Stomach (tissue), 9 donors: ENCODE measurements around the gene TMIE. TPM values are rescaled to one million over a fixed set of nuclear protein-coding genes. Genes with fewer than 3 reads are reported as not detected.

Experiments
- DNase-seq, 2 donors: peaks; one replicate each; pipeline versions ENCODE4 v3.0.0 to v3.0.0-alpha.2; 2013 to 2019
- H3K27ac ChIP-seq, 5 donors: fragments of 200-600 bp in 4 of 5; sonication (generic) in 4 of 5; one replicate each; pipeline ENCODE4 v1.5.1; 2013 to 2019; ENCODE audit warnings: mild to moderate bottlenecking in 1 of 5, moderate library complexity in 1 of 5
- H3K27me3 ChIP-seq, 3 donors: fragments of 200-600 bp; sonication (generic); one replicate each; pipeline ENCODE4 v1.5.1; 2017 to 2019; ENCODE audit warnings: mixed run types in 1 of 3
- H3K36me3 ChIP-seq, 4 donors: fragments of 200-600 bp; sonication (generic); 1 replicate in 3 of 4; 2 replicates in 1 of 4; pipeline ENCODE4 v1.5.1; 2016 to 2019
- H3K4me1 ChIP-seq, 4 donors: fragments of 200-600 bp; sonication (generic); one replicate each; pipeline ENCODE4 v1.5.1; 2016 to 2019
- H3K4me3 ChIP-seq, 4 donors: fragments of 200-600 bp; sonication (generic) in 3 of 4; one replicate each; pipeline ENCODE4 v1.5.1; 2016 to 2019; ENCODE audit warnings: mild to moderate bottlenecking in 1 of 4
- H3K9me3 ChIP-seq, 4 donors: fragments of 200-600 bp; sonication (generic); one replicate each; pipeline ENCODE4 v1.5.1; 2016 to 2019
- CTCF ChIP-seq, 7 experiments: fragments of 450-650 bp in 4 of 7; fragments of 200-600 bp in 3 of 7; sonication (generic) in 3 of 7; IDR thresholded peaks; one replicate each; pipeline ENCODE4 v1.5.1; 2016 to 2019; ENCODE audit warnings: antibody characterized with exemption in 7 of 7, control low read depth in 2 of 7, mild to moderate bottlenecking in 1 of 7
- EP300 ChIP-seq: sonication (generic); formaldehyde crosslinking; IDR thresholded peaks from one replicate; pipeline ENCODE4 v1.6.1; 2017; ENCODE audit warnings: antibody characterized with exemption
- POLR2A ChIP-seq, 4 donors: fragments of 450-650 bp; IDR thresholded peaks; one replicate each; pipeline ENCODE4 v1.6.1; 2016; ENCODE audit warnings: antibody characterized with exemption in 4 of 4, control low read depth in 2 of 4, mild to moderate bottlenecking in 1 of 4, moderate library complexity in 1 of 4
- POLR2AphosphoS5 ChIP-seq, 3 donors: sonication (generic); formaldehyde crosslinking; IDR thresholded peaks; one replicate each; pipeline ENCODE4 v1.6.1; 2016; ENCODE audit warnings: antibody characterized with exemption in 3 of 3
- WGBS, 5 donors: extraction: QIAGEN DNeasy Blood & Tissue Kit in 3 of 5; methylation state at CpG; one replicate each; pipeline versions ENCODE4 v1.1.5 to v1.1.7; 2013 to 2018; 5-methylcytosine and 5-hydroxymethylcytosine counted together
- intact Hi-C: fragments of 100-400 bp; cut with DNase I; formaldehyde crosslinking; loops from one replicate; pipeline ENCODE4 v1.15.1; 2023; ENCODE audit warnings: low total_unique reads
- polyA plus RNA-seq, 3 donors: library from polyadenylated mRNA; stranded (reverse); fragments of 200-250 nt; gene quantifications; one replicate each; pipeline ENCODE4 v1.2.3, GENCODE V29; 2013
- total RNA-seq, 5 donors: library from RNA; depleted of rRNA; stranded (reverse); fragments of >200 nt; gene quantifications; one replicate each; pipeline versions ENCODE4 v1.1.0 to v1.2.3, GENCODE V29; 2014 to 2016
- donor health status: healthy with polysubstance abuse.
- donor health status: Bipolar disorder and iron deficiency.
- donor health status: healthy.

Gene TMIE
- total and polyA plus RNA-seq, 8 donors = 0.46 to 1.0 (median 0.55) TPM; not detected in 5

- intact Hi-C loops = no loop called here
- Histone ChIP-seq H3K4me3 (peak overlapping the region; percentile 67 to 78 (median 74)), H3K27ac (peak overlapping the region; percentile 40 to 86 (median 86)), H3K9me3 (no peaks in the 10 kb centered on the region), H3K4me1 (peaks cover 36 to 70% (median 61%) of the 10 kb centered on the region in 4 donors), H3K36me3 (peaks cover 0 to 11% (median 3%) of the 10 kb centered on the region in 4 donors), H3K27me3 (peaks cover 0 to 3% (median 0%) of the 10 kb centered on the region in 3 donors)
- WGBS, 5 donors = 27 to 38% (median 31%) methylated on average over 5 to 11 of the region's 11 CpGs; no CpG with 5 or more reads in 1 of the 5 donors
- peak; percentile 83 to 90 for DNase-seq
- TF ChIP-seq EP300 = no peak
- TF ChIP-seq POLR2AphosphoS5 (IDR thresholded peaks at IDR 0.05) = peak in 2 of 3 donors; percentile 45 to 61
- peak in 1 of 4 donors; percentile 15 for TF ChIP-seq POLR2A (IDR thresholded peaks at IDR 0.05)
- no peak for TF ChIP-seq CTCF (IDR thresholded peaks at IDR 0.05)
Observed at GRCh38 chr3:46692566-46692990, 8.6 kb upstream of the TMIE start.

- peak in 2 of 3 donors; percentile 65 to 74 for TF ChIP-seq POLR2AphosphoS5 (IDR thresholded peaks at IDR 0.05)
- TF ChIP-seq POLR2A (IDR thresholded peaks at IDR 0.05) = no peak
- peak within 1 kb of the TSS; percentile 67 to 78 (median 74) for H3K4me3 ChIP-seq
- H3K27ac ChIP-seq = peak within 1 kb of the TSS; percentile 47 to 86 (median 86)
- intact Hi-C loops = no loop called here
- peak; percentile 72 to 85 for DNase-seq
- H3K9me3 ChIP-seq = no peaks in the 10 kb centered on the region
- H3K27me3 ChIP-seq = peaks cover 0 to 3% (median 0%) of the 10 kb centered on the region in 3 donors
- peaks cover 0 to 4% (median 0%) of the 10 kb centered on the region in 4 donors for H3K36me3 ChIP-seq
- H3K4me1 ChIP-seq = peaks cover 36 to 70% (median 61%) of the 10 kb centered on the region in 4 donors
- WGBS, 5 donors = 0 to 3% (median 1%) methylated on average over 30 to 71 of the region's 71 CpGs
Observed at GRCh38 chr3:46693038-46693891, 7.9 kb upstream of the TMIE start, which contains the start of gene ALS2CL. TSS of gene ALS2CL (minus strand) at chr3:46693679. CDS start at chr3:46689440, 4,239 bp downstream.

GRCh38 chr3:46693892-46694226, 7.3 kb upstream of the TMIE start:
- no peak for DNase-seq
- Histone ChIP-seq H3K4me3 (peak overlapping the region; percentile 67 to 78 (median 74)), H3K4me1 (peaks cover 36 to 70% (median 61%) of the 10 kb centered on the region in 4 donors), H3K9me3 (no peaks in the 10 kb centered on the region), H3K36me3 (no peaks in the 10 kb centered on the region), H3K27me3 (peaks cover 0 to 3% (median 0%) of the 10 kb centered on the region in 3 donors), H3K27ac (peak overlapping the region; percentile 47 to 86 (median 86))
- TF ChIP-seq POLR2AphosphoS5 (IDR thresholded peaks at IDR 0.05) (no peak), EP300 (no peak), POLR2A (IDR thresholded peaks at IDR 0.05) (no peak), CTCF (IDR thresholded peaks at IDR 0.05) (no peak)
- 22 to 60% (median 25%) methylated on average over 4 to 30 of the region's 30 CpGs for WGBS, 5 donors
- intact Hi-C loops = no loop called here

GRCh38 chr3:46694520-46694919, 6.7 kb upstream of the TMIE start:
- peaks cover 0 to 3% (median 0%) of the 10 kb centered on the region in 3 donors for H3K27me3 ChIP-seq
- TF ChIP-seq CTCF (IDR thresholded peaks at IDR 0.05) = no peak
- TF ChIP-seq POLR2A (IDR thresholded peaks at IDR 0.05) = no peak
- no peak for TF ChIP-seq EP300
- no peak overlapping the region for H3K4me3 ChIP-seq
- no peaks in the 10 kb centered on the region for H3K9me3 ChIP-seq
- H3K4me1 ChIP-seq = peaks cover 36 to 74% (median 62%) of the 10 kb centered on the region in 4 donors
- H3K27ac ChIP-seq = peak overlapping the region in 4 of 5 donors; percentile 62 to 86 (median 84)
- WGBS, 5 donors = 93 to 100% (median 97%) methylated on average over 3 of the region's 3 CpGs
- intact Hi-C loops = no loop called here
- DNase-seq = no peak
- no peaks in the 10 kb centered on the region for H3K36me3 ChIP-seq
